Activated T-cell treated with anti-CD3 and anti-CD28 coated beads, Interleukin-2, amount 50 U/mL, for 24 hours (primary cell): ENCODE measurements around the gene SH3RF2.

Source experiments
- DNase-seq: peaks from one replicate; pipeline ENCODE4 v3.0.0-alpha.2; 2020
- H3K27ac Mint-ChIP-seq: 2 replicates; pipeline ENCODE4 v1.8.0; 2020; ENCODE audit warnings: mild to moderate bottlenecking, mixed read lengths
- H3K27me3 Mint-ChIP-seq: 2 replicates; pipeline ENCODE4 v1.8.0; 2020; ENCODE audit warnings: mixed read lengths
- H3K36me3 Mint-ChIP-seq: 2 replicates; pipeline ENCODE4 v1.8.0; 2020; ENCODE audit warnings: low read depth, mixed read lengths
- H3K4me1 Mint-ChIP-seq: 2 replicates; pipeline ENCODE4 v1.8.0; 2020; ENCODE audit warnings: low read depth, mixed read lengths
- H3K4me3 Mint-ChIP-seq: 2 replicates; pipeline ENCODE4 v1.8.0; 2020; ENCODE audit warnings: mild to moderate bottlenecking, moderate library complexity, mixed read lengths
- H3K9me3 Mint-ChIP-seq: 2 replicates; pipeline ENCODE4 v1.8.0; 2020; ENCODE audit warnings: mixed read lengths

SH3RF2 gene

DNA sequence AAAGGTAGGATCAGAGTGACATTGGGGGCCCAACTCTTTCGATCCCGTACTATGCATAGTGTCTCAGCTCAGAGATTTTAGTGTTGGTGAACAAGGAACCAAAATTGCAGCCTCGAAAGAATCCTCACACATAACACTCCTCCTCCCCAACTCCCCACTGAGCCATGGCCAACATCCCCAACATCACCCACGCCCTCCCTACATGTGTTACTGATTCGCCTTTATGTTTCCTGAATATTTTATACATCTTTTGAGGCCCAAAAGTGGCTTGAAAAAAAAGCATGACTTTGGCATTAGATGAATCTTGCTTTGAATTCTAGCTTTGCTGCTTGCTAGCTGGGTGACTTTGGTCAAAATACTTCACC is 123.8 kb downstream of the SH3RF2 start:
- Mint-ChIP-seq H3K4me3 (no peak overlapping the region), H3K27me3 (peaks cover 8% of the 10 kb centered on the region), H3K36me3 (no peaks in the 10 kb centered on the region), H3K27ac (no peak overlapping the region), H3K9me3 (no peaks in the 10 kb centered on the region), H3K4me1 (no peaks in the 10 kb centered on the region)
- DNase-seq: no peak

DNA sequence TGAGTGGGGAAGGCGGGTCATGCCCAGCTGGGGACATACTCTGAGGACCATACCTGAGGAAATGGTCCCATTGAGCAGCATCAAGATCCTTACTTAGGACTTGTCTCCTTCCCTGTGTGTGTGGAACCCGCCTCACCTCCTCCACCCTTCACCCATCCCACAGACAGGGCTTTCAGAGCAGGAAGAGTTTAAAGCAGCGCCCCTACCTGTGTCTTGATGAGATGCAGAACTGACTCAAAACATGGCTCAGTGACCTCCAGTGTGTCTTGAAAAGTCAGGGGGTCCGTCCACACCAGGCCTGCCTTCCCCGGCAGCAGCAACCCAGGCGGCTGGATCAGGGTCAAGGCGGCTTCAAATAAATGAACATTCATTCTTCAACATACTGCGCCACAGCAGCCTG is 130.6 kb downstream of the SH3RF2 start:
- H3K36me3 Mint-ChIP-seq: no peaks in the 10 kb centered on the region
- no peak overlapping the region for H3K4me3 Mint-ChIP-seq
- H3K4me1 Mint-ChIP-seq: no peaks in the 10 kb centered on the region
- H3K27ac Mint-ChIP-seq: no peak overlapping the region
- no peaks in the 10 kb centered on the region for H3K9me3 Mint-ChIP-seq
- H3K27me3 Mint-ChIP-seq: no peaks in the 10 kb centered on the region
- DNase-seq: no peak

DNA sequence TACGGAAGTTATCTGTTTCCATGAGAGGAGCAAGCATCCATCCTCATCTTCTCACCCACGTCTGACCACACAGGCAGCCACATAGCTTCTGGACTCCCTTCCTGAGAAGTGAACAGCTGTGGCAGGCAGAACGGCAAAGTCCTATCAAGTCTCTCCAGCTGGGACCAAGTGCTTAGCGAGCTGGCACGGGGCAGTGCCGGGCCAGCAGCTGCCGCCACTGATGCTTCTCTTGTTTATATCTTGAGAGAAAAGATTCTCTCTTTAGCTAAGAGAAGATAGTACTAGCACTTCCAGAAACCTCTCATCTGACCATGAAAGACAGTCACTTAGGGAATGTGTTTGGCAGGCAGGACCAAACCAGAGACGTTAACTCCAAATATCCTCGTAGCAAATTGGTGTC is 131.8 kb downstream of the SH3RF2 start:
- Mint-ChIP-seq H3K27ac (no peak overlapping the region), H3K4me3 (no peak overlapping the region), H3K9me3 (no peaks in the 10 kb centered on the region), H3K4me1 (no peaks in the 10 kb centered on the region), H3K36me3 (no peaks in the 10 kb centered on the region), H3K27me3 (no peaks in the 10 kb centered on the region)
- DNase-seq: no peak

DNA sequence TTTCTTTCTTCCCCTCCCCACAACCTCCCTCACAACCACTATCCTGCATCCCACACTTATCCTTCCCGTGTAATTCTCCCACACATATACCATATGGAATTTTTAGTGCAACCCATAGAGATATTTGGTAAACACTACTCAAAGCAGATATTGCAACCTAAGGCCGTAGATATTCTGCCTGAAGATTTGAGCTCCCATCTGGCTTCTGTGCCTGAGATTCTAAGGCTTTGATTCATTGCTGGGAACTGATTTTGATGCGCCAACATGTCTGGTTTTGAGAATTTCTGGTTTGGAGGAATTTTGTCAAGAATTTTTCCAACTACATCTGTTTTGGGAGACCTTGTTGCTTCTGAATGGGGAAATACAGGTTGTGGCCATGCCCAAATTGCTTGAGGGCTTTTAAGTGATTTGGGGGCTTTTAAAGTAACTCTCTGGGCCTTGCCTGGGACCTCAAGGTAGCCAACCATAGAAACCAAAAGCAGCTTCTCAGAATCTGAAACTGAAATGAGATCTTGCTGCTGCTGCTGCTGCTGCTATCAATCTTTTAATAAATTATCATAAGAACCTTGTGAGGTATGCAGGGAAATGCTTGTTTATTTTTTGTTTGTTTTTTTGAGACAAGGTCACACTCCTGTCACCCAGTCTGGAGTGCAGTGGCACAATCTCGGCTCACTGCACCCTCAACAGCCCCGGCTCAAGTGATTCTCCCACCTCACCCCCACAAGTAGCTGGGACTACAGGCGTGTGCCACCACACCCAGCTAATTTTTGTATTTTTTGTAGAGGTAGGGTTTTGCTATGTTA is 132.8 kb downstream of the SH3RF2 start:
- no peak for DNase-seq
- Mint-ChIP-seq H3K27me3 (peaks cover 5% of the 10 kb centered on the region), H3K4me1 (no peaks in the 10 kb centered on the region), H3K9me3 (no peaks in the 10 kb centered on the region), H3K27ac (no peak overlapping the region), H3K36me3 (no peaks in the 10 kb centered on the region), H3K4me3 (no peak overlapping the region)

DNA sequence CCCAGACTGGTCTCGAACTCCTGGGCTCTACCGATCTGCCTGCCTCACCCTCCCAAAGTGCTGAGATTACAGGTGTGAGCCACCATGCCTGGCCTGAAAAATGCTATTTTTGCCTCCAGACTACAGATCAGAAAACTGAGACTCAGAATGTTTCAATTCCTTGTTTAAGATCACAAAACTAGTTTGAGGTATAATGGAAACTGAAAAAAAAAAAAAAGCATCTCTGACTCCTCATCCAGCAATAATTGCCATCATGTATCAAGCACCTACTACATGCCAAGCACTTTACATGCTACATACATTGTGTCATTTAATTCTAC is 133.4 kb downstream of the SH3RF2 start:
- Mint-ChIP-seq H3K27ac (no peak overlapping the region), H3K36me3 (no peaks in the 10 kb centered on the region), H3K4me3 (no peak overlapping the region), H3K4me1 (no peaks in the 10 kb centered on the region), H3K27me3 (peaks cover 7% of the 10 kb centered on the region), H3K9me3 (no peaks in the 10 kb centered on the region)
- DNase-seq: no peak

DNA sequence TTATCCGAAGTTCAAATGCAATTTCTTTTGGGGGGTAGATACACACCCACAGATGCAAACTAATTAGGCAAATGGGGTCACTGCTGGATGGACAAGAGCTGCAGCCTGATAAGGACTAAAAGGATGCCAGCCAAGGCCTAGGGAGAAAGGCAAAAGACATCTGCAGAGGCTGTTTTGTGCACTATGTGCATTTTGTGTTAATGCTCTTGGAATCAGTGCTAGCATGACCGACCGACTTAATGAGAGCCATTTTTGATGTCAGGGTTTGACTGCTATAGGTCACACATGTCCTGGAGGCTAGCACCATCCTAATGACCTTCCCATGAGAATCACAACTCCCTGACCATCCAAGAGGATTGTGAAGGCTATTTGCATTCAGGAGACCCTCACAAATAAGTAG is 134.4 kb downstream of the SH3RF2 start:
- Mint-ChIP-seq H3K27ac (no peak overlapping the region), H3K4me3 (no peak overlapping the region), H3K4me1 (no peaks in the 10 kb centered on the region), H3K27me3 (peaks cover 7% of the 10 kb centered on the region), H3K9me3 (no peaks in the 10 kb centered on the region), H3K36me3 (no peaks in the 10 kb centered on the region)
- no peak for DNase-seq

DNA sequence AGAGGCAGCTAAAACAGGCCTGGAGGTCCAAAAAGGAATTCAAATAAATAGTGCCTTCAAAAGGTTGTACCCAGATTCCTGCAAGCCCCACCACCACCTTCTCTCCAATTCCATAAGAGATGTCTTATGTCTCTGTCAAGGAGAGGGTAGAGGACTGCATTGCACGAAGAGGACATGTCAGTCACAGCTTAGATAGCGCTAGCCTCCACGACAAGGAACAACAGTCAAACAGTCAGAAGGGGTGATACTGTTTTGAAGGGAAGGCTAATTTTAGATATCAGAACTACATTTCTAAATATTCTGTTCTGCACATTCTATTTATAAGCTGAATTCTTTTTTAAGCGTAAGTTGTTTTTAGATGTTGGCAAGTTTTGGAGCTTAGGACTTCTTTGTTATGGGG is 134.8 kb downstream of the SH3RF2 start:
- no peak for DNase-seq
- no peaks in the 10 kb centered on the region for H3K36me3 Mint-ChIP-seq
- H3K27me3 Mint-ChIP-seq: peaks cover 11% of the 10 kb centered on the region
- no peaks in the 10 kb centered on the region for H3K9me3 Mint-ChIP-seq
- H3K27ac Mint-ChIP-seq: no peak overlapping the region
- no peak overlapping the region for H3K4me3 Mint-ChIP-seq
- H3K4me1 Mint-ChIP-seq: no peaks in the 10 kb centered on the region

DNA sequence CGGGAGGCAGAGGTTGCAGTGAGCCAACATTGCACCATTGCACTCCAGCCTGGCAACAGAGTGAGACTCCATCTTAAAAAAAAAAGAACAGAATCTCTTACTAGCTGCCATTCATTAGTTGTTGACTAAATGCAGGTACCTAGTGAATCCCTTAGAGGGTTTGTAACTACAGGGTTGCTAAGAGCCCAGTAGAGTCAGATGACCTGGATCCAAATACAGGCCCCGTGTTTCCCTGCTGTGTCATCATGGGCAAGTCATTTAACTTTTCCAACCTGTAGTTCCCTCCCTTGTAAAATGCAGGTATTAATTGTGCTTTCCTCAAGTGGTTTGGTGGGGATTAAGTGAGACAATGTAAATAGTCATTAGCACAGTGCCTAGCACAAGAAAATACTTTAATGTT is 136.2 kb downstream of the SH3RF2 start:
- Mint-ChIP-seq H3K9me3 (no peaks in the 10 kb centered on the region), H3K27ac (no peak overlapping the region), H3K36me3 (no peaks in the 10 kb centered on the region), H3K27me3 (peaks cover 19% of the 10 kb centered on the region), H3K4me3 (no peak overlapping the region), H3K4me1 (no peaks in the 10 kb centered on the region)
- DNase-seq: no peak

DNA sequence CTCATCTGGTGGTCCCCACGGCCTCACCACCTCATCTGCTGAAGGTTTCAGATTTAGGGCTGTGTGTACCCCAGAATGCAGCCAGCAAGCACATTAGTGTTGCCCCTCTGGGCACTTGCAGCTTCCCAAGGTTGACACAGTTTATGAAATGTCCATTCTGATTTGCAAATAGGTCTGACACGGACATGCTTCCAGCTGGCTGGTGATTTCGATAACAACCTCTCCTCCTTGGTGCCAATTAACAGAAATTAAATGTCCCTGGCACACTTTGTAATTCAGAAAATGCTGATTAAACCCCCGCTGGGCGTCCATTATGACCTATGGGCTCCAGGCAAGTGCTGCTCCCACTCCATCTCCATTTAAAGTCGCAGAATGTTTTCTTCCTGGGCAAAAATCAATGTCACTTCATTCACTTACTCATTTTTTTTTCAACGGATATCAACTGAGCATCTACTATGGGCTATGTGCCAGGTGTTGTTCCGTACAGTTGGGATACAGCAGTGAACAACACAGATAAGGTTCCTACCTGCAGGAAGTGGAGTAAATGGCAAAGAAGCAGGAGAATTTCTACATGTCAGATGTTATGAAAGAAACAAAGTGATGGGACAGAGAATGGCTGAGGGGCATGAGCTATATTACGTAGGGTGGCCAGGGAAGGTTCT is 137.0 kb downstream of the SH3RF2 start:
- no peak overlapping the region for H3K27ac Mint-ChIP-seq
- no peaks in the 10 kb centered on the region for H3K9me3 Mint-ChIP-seq
- DNase-seq: no peak
- H3K4me1 Mint-ChIP-seq: peaks cover 2% of the 10 kb centered on the region
- H3K27me3 Mint-ChIP-seq: peaks cover 19% of the 10 kb centered on the region
- no peak overlapping the region for H3K4me3 Mint-ChIP-seq
- no peaks in the 10 kb centered on the region for H3K36me3 Mint-ChIP-seq

DNA sequence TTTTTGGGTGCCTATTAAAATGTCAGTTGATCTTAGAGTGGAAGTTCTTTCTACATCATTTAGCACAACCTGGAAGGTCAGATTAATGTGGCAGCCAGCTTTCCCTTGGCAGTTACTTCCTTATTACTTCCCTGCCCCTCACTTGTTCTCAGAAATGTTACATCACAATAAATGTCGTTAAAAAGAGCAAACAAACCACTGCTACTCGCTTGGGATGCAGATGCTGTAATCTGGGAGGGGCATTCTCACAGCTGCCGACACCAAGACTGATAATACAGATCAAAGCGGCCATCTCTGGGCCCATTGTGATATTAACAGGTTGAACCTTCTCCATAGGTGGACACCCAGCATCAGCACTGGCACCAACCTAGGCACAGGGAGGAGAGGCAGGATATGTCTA is 139.7 kb downstream of the SH3RF2 start:
- Mint-ChIP-seq H3K36me3 (no peaks in the 10 kb centered on the region), H3K4me3 (no peak overlapping the region), H3K27ac (no peak overlapping the region), H3K27me3 (peaks cover 28% of the 10 kb centered on the region), H3K4me1 (peaks cover 16% of the 10 kb centered on the region), H3K9me3 (no peaks in the 10 kb centered on the region)
- DNase-seq: no peak

DNA sequence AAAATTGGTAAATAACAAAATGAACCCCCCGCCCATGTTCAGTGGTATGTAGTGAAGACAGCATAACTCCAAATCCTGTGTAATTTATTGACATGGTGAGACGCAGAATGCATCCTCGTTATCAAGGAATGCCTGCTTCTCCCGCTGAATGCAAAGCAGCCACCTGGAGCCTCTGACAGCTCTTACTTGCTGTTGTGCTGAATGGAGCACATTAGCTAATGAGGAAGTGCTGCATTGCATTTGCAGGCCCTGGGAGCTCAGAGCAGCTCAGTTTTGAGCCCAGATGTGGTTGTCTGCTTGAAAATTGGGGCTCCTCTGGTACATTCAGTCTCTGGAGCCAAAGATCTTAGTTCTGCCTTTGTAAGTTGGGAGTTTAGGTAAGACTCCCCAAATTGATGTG is 140.1 kb downstream of the SH3RF2 start:
- no peaks in the 10 kb centered on the region for H3K36me3 Mint-ChIP-seq
- no peak overlapping the region for H3K4me3 Mint-ChIP-seq

DNA sequence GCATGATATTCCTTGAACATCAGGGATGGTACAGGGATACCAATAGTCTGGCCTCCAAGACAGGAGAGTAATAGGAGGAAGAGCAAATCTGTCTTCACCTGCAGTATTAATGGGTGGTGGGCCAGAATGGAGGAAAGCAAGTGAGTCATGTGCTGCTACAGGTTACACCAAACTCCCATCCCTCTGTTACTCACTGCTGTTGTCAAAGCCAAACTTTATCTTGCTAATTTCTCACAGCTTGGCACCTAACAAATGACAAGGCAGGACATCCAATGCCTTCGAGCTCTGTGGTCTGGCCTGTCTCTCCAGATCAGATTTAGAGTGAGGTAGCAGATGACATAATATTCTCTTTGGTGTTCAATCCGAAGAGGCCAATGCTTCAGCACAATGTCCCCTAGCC is 142.2 kb downstream of the SH3RF2 start:
- Mint-ChIP-seq H3K9me3 (no peaks in the 10 kb centered on the region), H3K27me3 (peaks cover 38% of the 10 kb centered on the region), H3K4me3 (no peak overlapping the region), H3K4me1 (peaks cover 16% of the 10 kb centered on the region), H3K36me3 (no peaks in the 10 kb centered on the region), H3K27ac (no peak overlapping the region)
- no peak for DNase-seq

More for the DNA sequence above, 140.1 kb downstream of the SH3RF2 start:
- H3K4me1 Mint-ChIP-seq: peaks cover 16% of the 10 kb centered on the region
- DNase-seq: no peak
- peaks cover 32% of the 10 kb centered on the region for H3K27me3 Mint-ChIP-seq
- H3K27ac Mint-ChIP-seq: no peak overlapping the region
- H3K9me3 Mint-ChIP-seq: no peaks in the 10 kb centered on the region

DNA sequence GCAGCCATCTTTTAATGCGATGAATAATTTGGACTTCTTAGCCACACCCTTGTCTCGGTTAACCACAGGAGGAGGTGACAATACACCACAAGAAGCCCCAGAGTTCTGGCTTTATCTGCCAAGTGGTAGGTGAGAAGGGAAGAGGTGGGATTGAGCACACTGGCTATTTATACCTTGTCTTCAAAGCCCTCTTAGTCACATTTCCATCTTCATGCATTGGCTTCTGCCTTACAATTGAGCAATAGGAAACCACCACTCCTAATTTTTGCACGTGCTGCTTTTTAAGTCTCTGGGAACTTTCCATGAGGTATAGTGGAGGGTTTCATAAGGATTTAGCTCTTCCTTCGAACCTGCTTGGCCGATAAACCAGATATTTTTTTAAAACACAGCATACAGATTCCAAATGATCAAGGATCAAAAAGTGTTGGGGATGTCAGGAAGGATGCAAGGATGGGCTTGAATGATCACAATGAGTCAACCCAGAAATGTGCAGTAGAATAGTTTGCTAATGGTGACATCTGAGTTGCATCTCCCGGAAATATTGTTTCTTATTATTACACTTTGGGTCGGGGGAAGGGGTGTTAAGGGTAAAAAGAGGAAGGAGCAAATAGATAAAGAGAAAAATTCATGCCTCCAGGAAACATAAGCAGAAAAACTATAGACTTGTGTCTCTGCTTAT is 143.5 kb downstream of the SH3RF2 start:
- Mint-ChIP-seq H3K27me3 (peaks cover 33% of the 10 kb centered on the region), H3K4me3 (no peak overlapping the region), H3K9me3 (no peaks in the 10 kb centered on the region), H3K4me1 (peaks cover 16% of the 10 kb centered on the region), H3K36me3 (no peaks in the 10 kb centered on the region), H3K27ac (no peak overlapping the region)
- DNase-seq: no peak

DNA sequence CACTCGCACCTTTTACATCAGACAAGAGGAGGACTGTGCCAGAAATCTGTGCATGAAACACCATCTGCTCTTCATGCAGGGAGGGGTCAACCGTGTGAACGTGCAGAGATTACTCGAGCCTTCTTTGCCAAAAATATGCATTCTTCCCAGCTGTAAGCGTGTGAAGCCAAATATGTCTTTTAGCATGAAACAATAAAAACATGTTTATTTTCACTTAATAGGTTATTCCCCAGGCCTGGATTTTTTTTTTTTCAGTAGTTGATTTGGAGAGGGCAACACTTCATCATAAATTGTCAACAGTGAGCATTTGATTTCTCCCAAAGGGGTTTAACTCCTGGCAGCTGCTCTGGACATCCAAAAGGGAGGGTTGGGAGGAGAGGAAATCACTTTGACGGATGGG is 145.2 kb downstream of the SH3RF2 start:
- Mint-ChIP-seq H3K9me3 (no peaks in the 10 kb centered on the region), H3K4me3 (no peak overlapping the region), H3K27ac (no peak overlapping the region), H3K36me3 (no peaks in the 10 kb centered on the region), H3K4me1 (peaks cover 16% of the 10 kb centered on the region), H3K27me3 (peaks cover 27% of the 10 kb centered on the region)
- no peak for DNase-seq

DNA sequence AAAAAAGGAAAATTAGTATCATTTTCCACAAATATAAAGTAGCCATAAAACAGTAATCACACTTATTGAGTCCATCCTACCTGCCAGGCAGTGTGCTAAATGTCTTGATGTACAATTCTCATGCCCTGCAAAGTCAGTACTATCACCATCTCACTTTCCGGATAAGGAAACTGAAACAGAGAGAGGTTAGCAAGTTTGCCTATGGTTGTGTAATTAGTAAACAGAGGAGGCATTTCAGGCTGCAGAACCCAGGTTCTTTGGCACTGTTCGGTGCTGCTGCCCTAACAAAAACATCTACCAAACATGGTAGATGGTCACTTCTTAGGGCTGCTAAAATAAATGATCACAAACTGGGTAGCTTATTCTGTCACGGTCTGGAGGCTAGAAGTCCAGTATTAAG is 146.4 kb downstream of the SH3RF2 start:
- no peak overlapping the region for H3K27ac Mint-ChIP-seq
- no peak overlapping the region for H3K4me3 Mint-ChIP-seq
- no peaks in the 10 kb centered on the region for H3K9me3 Mint-ChIP-seq
- H3K27me3 Mint-ChIP-seq: peaks cover 22% of the 10 kb centered on the region
- no peak for DNase-seq
- no peaks in the 10 kb centered on the region for H3K36me3 Mint-ChIP-seq
- H3K4me1 Mint-ChIP-seq: peaks cover 16% of the 10 kb centered on the region
